ENCODE data around the gene HOXC12. TPM values are rescaled to one million over a fixed set of nuclear protein-coding genes. Genes with fewer than 3 reads are reported as not detected.

HOXC12 gene
- total RNA-seq, 4 donors from 2014 or later, result not detected

- Histone ChIP-seq H3K9me3 (no peaks in the 10 kb centered on the region), H3K4me1 (peaks cover 18 to 38% (median 20%) of the 10 kb centered on the region in 3 donors), H3K27me3 (peaks cover 32 to 100% (median 75%) of the 10 kb centered on the region in 4 donors), H3K27ac (no peak overlapping the region), H3K4me3 (no peak overlapping the region), H3K36me3 (no peaks in the 10 kb centered on the region)
- intact Hi-C loops (cut with DNase I), result no loop called here
- TF ChIP-seq, protein P1, sequence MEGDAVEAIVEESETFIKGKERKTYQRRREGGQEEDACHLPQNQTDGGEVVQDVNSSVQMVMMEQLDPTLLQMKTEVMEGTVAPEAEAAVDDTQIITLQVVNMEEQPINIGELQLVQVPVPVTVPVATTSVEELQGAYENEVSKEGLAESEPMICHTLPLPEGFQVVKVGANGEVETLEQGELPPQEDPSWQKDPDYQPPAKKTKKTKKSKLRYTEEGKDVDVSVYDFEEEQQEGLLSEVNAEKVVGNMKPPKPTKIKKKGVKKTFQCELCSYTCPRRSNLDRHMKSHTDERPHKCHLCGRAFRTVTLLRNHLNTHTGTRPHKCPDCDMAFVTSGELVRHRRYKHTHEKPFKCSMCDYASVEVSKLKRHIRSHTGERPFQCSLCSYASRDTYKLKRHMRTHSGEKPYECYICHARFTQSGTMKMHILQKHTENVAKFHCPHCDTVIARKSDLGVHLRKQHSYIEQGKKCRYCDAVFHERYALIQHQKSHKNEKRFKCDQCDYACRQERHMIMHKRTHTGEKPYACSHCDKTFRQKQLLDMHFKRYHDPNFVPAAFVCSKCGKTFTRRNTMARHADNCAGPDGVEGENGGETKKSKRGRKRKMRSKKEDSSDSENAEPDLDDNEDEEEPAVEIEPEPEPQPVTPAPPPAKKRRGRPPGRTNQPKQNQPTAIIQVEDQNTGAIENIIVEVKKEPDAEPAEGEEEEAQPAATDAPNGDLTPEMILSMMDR (IDR thresholded peaks at IDR 0.05), result no peak
- WGBS, 2 donors, result 22 to 23% methylated on average over 24 to 27 of the region's 30 CpGs
- DNase-seq, result no peak
Measured at GRCh38 chr12:53981634-53982565, 27.2 kb downstream of the HOXC12 start.

DNA sequence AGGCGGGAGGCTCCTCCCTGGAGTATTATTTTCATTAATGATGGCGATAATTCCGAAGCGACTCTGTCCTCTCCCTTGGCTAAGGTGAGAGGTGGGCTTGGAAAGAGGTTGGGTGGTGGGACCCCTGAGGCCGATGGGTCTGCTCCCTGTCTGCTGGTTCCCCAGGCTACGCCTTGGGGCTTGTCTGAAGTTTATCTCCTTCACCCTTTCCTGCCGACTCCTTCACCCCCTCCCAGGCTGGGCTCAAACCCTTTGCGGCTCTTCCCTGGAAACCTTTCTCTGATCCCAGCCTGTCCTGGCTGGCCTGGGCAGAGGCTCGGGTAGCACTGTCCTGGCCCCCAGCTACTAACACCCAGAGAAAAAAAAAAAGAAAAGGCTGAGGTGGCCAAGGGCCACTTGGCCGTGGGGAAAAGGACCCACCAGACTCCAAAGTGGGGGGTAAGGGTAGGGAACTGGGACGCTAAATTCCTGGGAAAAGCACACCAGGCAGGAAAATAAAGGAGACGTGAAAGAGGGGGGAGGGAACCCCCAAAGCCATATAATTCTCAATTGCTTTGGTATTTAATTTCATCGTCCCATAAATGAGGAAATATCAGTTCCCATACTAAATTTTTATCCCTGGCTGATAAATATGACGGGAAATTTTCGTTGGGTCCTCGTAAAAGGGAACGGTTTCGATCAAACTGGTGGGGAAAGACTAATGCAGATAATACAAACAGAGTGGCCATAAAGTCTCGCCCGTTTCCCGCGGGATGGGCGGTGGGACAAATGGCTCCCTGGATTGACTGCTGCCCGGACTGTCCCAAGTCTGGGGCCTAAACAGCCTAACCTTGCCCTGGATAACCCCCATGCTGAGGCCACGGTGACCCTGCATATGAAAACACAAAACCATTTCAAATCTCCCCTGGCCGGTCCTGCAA lies 28.2 kb downstream of the HOXC12 start:
- peaks cover 18 to 35% (median 20%) of the 10 kb centered on the region in 3 donors for H3K4me1 ChIP-seq
- H3K27ac ChIP-seq, result no peak overlapping the region
- WGBS, 2 donors, result 15 to 17% methylated on average over 19 to 24 of the region's 26 CpGs
- H3K36me3 ChIP-seq, result no peaks in the 10 kb centered on the region
- intact Hi-C loops (cut with DNase I), result no loop called here
- H3K27me3 ChIP-seq, result peaks cover 37 to 100% (median 78%) of the 10 kb centered on the region in 4 donors
- no peak overlapping the region for H3K4me3 ChIP-seq
- no peak for TF ChIP-seq POLR2A (IDR thresholded peaks at IDR 0.05)
- TF ChIP-seq, protein P1 (IDR thresholded peaks at IDR 0.05), result no peak
- DNase-seq, result no peak
- H3K9me3 ChIP-seq, result no peaks in the 10 kb centered on the region

- Histone ChIP-seq H3K27me3 (peaks cover 42 to 100% (median 78%) of the 10 kb centered on the region in 4 donors), H3K4me3 (no peak overlapping the region), H3K27ac (no peak overlapping the region), H3K4me1 (peaks cover 18 to 32% (median 20%) of the 10 kb centered on the region in 3 donors), H3K9me3 (no peaks in the 10 kb centered on the region), H3K36me3 (no peaks in the 10 kb centered on the region)
- intact Hi-C loops (cut with DNase I), result no loop called here
- no peak for TF ChIP-seq POLR2A (IDR thresholded peaks at IDR 0.05)
- TF ChIP-seq, protein P1 (IDR thresholded peaks at IDR 0.05), result no peak
- WGBS, 2 donors, result 7 to 16% methylated on average over 13 to 16 of the region's 17 CpGs
- DNase-seq, result no peak
Measured at GRCh38 chr12:53983568-53983949, 28.9 kb downstream of the HOXC12 start.

- no peak overlapping the region for H3K4me3 ChIP-seq
- no peak for DNase-seq
- 7 to 9% methylated on average over 23 to 25 of the region's 30 CpGs for WGBS, 2 donors
- no peak overlapping the region for H3K27ac ChIP-seq
- intact Hi-C loops (cut with DNase I), result no loop called here
- no peaks in the 10 kb centered on the region for H3K36me3 ChIP-seq
- TF ChIP-seq POLR2A (IDR thresholded peaks at IDR 0.05), result no peak
- TF ChIP-seq, protein P1 (IDR thresholded peaks at IDR 0.05), result no peak
- H3K27me3 ChIP-seq, result peaks cover 47 to 100% (median 78%) of the 10 kb centered on the region in 4 donors
- H3K4me1 ChIP-seq, result peaks cover 18 to 35% (median 20%) of the 10 kb centered on the region in 3 donors
- H3K9me3 ChIP-seq, result no peaks in the 10 kb centered on the region
Measured at GRCh38 chr12:53983950-53984572, 29.4 kb downstream of the HOXC12 start.

Data from esophagus squamous epithelium (tissue), 5 donors.